Activated gamma-delta T cell (primary cell): ENCODE results near the gene MT1HL1.
"Not testable (repeated sequence)": the region's sequence is repeated elsewhere in the genome, so short reads cannot be mapped to it uniquely, and the experiment has no call there.

ENCODE experiments used
- DNase-seq: peaks from one replicate; lab custom pipeline; 2025; lab: John Stamatoyannopoulos, UW

The MT1HL1 gene

GRCh38 chr1:237016626-237017025 lies 12.4 kb upstream of the MT1HL1 start:
- DNase-seq = no peak

GRCh38 chr1:237013608-237014007 lies 9.4 kb upstream of the MT1HL1 start:
- DNase-seq = no peak

- no peak for DNase-seq
These were observed 8.6 kb upstream of the MT1HL1 start for GRCh38 chr1:237012788-237013383.

- no peak for DNase-seq
These were observed 8.1 kb upstream of the MT1HL1 start for GRCh38 chr1:237012361-237012760.

GRCh38 chr1:237011432-237011831 lies 7.2 kb upstream of the MT1HL1 start:
- DNase-seq = no peak

- DNase-seq = no peak
These were observed 5.4 kb upstream of the MT1HL1 start for GRCh38 chr1:237009611-237010010.

GRCh38 chr1:237007147-237007881 lies 3.1 kb upstream of the MT1HL1 start:
- DNase-seq = no peak

GRCh38 chr1:237005674-237006073 lies 1.4 kb upstream of the MT1HL1 start:
- DNase-seq = no peak

- DNase-seq = no peak
These were observed 725 bp downstream of the MT1HL1 start for GRCh38 chr1:237003516-237003915.

GRCh38 chr1:237000191-237000590 lies 4.0 kb downstream of the MT1HL1 start:
- DNase-seq = no peak

GRCh38 chr1:236998546-236998945 lies 5.7 kb downstream of the MT1HL1 start:
- DNase-seq = no peak

GRCh38 chr1:236997882-236998281 lies 6.4 kb downstream of the MT1HL1 start:
- DNase-seq = no peak

GRCh38 chr1:236997361-236997760 lies 6.9 kb downstream of the MT1HL1 start:
- DNase-seq = no peak

- no peak for DNase-seq
These were observed 9.8 kb downstream of the MT1HL1 start for GRCh38 chr1:236994450-236994849.

GRCh38 chr1:236992449-236992848 lies 11.8 kb downstream of the MT1HL1 start:
- DNase-seq = no peak

GRCh38 chr1:236990052-236990445 lies 14.2 kb downstream of the MT1HL1 start:
- no peak for DNase-seq

- DNase-seq = no peak
These were observed 14.8 kb downstream of the MT1HL1 start for GRCh38 chr1:236989290-236990051.

GRCh38 chr1:236983818-236984217 lies 20.4 kb downstream of the MT1HL1 start:
- no peak for DNase-seq

GRCh38 chr1:236982380-236982779 lies 21.9 kb downstream of the MT1HL1 start:
- no peak for DNase-seq

- DNase-seq = not testable (repeated sequence)
These were observed 22.8 kb downstream of the MT1HL1 start for GRCh38 chr1:236981431-236981830.

GRCh38 chr1:236980673-236981072 lies 23.6 kb downstream of the MT1HL1 start:
- DNase-seq = no peak

GRCh38 chr1:236979149-236979900 lies 24.9 kb downstream of the MT1HL1 start:
- DNase-seq = no peak
